Islet of Langerhans (tissue), 1 donor: ENCODE data around the gene PPIL6.
A peak's percentile ranks its signal among the peaks of the same experiment; 100 is the strongest.

Experiments used
- FAIRE-seq: peaks from one replicate; lab custom pipeline; 2011; peaks lifted over from hg19 to GRCh38; lab: Jason Lieb, UNC

PPIL6 gene

DNA sequence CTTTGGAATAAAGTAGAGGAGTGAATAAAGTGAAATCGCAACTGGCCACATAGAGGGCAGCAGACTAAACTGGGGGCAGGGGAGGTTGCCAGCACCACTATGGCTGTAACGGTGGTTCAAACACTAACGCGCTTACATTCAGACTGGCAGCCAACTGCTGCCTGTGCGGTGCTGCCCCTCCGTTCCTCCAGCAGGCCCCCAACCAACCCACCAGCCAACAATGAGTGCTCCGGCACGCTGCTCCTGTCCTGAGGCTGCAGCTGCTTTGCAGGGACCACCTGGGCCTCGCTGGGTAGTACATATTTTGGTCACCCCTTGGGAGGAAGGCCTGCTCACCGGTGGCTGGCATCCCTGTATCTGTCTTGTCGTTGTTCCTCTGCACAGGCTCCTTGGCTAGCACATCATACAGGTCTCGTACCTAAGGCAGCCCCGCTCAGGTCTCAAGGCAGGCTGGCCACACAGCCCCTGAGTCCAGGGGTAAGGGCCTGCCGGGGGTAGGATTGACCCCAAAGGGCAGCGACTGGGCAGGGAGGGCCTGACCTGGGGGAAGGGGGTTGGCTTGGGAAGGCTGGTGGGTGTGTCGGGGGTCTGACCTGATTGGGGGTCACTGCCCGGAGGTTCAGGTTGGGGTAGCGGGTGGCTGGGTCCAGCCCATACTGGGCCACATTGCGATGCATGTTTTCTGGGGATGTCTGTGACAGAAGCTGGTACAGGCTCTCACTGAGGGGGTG, 8.8 kb upstream of the PPIL6 start:
- FAIRE-seq: no peak

DNA sequence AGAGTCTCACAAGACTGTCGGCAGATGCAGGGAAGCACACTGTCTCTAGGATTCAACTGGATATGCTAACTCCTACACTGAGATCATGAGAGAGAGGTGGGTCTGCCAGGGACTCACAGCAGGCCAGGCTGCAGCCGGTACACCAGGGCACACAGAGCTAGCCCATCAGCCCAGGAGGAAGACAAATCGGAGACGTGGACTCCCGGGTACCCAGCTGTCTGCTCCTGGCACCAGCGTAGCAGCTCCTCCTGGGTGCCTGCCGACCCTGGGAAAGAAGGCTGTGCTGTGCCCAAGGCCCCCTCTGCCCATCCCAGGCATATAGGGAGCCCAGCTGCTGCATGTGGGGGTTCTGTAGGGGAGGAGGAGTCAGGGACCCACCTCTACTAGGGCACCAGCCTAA, 8.2 kb upstream of the PPIL6 start:
- FAIRE-seq: no peak

DNA sequence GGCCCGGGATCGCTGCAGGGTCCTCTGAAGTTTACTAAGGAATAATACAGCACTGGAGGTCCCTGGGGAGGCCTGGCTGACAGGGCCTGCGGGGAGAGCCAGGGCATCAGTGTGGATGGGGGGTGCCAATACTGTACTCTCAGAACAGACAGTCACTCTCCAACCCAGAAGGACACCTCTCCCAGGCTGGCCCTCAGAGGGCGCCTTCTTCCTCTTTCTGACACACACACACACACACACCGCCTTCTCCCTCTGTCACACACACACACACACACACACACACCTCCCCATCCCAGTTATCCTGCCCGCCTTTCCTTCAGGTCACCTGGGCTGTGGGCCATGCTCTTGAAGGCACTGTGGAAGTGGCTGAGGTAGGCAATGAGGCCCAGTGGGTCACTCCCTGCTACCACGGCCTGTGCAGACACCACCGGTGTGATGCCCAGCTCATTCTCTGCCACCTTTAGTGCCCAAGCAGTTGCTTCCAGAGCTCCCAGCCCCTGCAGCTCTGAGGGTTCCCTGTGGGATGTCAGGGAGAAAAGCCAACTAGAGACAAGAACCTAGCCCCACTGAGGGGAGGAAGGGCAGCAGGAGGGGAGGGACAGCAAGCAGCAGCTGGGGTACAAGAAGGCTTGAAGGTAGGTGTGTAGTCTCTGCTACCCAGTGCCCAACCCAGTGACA, 7.6 kb upstream of the PPIL6 start:
- FAIRE-seq: no peak

DNA sequence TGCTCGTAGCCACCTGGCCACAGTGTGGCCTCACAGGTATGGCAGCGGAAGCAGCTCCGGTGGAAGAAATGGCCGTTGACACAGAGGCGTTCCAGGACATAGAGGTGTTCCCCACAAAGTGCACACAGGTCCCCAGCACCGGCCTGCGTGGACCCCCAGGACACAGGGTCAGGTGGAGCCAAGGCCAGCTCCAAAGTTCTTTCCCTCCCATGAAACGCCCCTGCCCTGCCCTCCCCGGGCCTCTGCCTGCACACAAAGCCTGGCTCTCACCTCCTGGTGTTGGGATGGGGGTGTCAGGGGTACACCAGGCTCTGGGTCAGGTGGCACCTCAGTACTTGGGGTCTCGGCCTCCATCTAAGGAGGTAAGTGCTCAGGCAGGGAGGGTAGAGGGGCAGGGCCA, 6.7 kb upstream of the PPIL6 start:
- FAIRE-seq: no peak

DNA sequence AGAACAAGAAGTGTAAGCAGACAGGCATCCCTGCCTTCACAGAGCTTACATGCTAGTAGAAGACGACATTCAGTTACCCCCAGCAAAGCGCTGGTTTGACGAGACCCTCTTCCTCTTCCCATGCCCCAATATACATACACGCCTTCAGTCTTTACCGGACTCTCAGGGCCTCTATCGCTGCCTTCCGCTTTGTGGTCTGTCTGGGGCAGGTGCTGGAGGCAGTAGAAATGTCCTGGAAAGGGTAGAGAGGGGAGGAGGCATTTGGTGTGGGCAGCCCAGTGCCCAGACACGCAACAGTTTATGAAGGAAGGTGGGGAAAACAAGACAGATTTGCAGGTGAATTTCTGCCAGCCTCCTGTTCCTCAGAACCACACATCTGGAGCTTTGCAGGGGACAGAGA, 6.1 kb upstream of the PPIL6 start:
- FAIRE-seq: no peak

DNA sequence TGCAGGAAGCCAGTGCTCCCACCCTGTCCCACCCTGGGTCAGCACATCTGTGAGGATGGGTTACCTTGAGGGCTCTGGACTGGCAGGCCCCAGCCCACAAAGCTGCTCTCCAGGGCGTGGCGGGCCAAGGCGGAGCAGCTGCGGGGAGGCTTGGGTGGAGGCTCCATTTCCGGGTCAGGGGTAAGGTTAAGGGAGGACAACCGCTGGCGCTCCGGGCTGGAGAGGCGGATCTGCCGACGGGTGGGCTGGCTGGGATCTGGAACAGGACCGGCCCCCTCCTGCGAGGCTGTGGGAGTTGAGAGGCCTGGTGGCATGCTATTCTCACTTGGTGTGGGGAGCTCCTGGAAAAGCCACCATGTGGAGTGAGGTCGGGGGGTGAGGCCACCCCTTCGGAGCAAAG, 5.6 kb upstream of the PPIL6 start:
- FAIRE-seq: no peak

DNA sequence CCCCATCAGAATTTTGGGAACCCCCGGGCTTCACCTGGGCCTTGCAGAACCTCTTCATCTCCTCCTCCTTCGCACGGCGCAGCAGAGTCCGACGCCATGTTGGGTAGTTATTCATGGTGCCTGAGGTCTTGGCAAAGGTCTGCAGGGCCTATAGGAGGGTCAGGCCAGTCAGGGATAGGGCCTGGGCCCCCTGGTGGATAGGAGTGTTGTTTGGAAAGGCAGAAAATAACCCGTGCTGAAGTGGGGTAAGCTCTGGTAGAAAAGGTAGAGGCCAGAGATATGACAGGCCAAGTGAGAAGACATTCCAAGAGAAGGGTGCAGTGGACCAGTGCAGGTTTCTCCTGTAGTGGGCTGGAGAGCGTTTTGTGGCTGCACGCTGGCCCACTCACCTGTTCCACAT, 5.0 kb upstream of the PPIL6 start:
- FAIRE-seq: no peak

DNA sequence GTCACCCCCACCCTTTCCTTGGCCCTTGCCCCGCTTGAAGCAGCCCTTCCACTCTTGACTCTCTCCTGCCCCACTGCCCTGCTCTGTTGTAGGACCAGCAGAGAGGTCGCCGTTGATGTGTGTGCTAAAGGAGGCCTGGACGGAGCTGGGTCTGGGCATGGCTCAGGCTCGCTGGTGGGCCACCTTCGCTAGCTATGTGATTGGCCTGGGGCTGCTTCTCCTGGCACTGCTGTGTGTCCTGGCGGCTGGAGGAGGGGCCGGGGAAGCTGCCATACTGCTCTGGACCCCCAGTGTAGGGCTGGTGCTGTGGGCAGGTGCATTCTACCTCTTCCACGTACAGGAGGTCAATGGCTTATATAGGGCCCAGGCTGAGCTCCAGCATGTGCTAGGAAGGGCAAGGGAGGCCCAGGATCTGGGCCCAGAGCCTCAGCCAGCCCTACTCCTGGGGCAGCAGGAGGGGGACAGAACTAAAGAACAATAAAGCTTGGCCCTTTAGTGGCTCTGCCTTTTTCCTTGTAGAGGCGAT, 3.1 kb upstream of the PPIL6 start:
- FAIRE-seq: no peak

DNA sequence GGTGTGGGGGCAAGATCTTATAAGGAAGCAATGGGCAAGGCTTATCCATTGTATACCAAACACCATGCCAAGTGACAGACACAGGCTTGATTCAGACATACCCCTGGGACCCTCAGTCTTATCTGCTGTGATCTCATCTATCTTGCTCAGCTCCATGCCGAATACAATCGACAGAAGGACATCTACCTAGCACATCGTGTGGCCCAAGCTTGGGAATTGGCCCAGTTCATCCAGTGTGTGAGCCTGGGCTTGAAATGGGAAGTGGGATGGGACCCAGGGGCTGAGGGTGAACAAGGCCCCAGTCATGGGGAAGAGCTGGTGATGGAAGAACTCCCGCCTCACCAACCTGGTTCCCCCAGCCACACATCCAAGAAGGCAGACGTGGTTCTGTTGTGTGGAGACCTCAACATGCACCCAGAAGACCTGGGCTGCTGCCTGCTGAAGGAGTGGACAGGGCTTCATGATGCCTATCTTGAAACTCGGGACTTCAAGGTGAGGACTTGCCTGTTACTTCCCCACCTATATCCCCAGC, 2.0 kb upstream of the PPIL6 start:
- no peak for FAIRE-seq

DNA sequence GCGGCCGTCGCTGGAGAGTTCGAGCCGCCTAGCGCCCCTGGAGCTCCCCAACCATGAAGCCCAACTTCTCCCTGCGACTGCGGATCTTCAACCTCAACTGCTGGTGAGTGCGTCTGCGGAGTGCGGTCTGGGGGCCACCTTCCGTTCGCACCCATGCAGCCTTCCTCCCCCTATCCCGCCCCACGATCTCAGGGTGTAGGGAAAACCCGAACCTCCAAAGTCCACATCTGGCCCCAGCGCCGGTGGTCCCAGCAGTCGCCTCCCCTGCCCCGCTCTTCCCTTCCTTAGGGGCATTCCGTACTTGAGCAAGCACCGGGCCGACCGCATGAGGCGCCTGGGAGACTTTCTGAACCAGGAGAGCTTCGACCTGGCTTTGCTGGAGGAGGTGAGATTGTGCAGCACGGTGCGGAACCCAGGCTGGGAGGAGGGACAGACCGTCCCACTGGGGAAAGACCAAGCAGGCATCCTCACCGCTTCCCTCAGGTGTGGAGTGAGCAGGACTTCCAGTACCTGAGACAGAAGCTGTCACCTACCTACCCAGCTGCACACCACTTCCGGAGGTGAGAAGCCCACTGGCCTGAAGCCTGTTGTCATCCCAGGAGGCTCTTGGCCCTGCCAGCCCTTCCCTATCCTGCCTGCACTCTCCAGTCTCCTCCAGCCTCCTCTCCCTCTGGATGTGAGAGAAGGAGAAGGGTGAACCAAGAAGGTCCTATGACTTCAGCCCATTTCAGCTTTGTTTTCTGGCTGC, 815 bp upstream of the PPIL6 start:
- no peak for FAIRE-seq

DNA sequence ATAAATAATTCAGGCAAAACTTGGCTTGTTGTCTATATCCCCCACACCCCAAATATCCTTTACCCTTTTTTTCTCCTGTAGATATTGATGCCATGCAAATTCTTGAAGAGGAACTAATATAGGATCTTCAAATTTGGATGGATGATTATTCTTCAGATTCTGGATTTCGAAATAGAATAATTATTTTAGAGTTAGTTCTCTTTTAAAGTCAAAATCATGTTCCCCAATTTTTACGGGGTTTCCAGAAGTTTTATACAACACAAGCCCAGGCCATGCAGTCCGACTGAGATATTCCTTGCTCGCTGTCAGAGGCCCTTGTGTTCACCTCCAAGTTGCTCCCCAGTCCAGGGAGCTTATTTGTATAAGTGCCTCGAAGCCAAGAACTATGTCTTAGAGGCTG, 4.4 kb downstream of the PPIL6 start:
- no peak for FAIRE-seq

DNA sequence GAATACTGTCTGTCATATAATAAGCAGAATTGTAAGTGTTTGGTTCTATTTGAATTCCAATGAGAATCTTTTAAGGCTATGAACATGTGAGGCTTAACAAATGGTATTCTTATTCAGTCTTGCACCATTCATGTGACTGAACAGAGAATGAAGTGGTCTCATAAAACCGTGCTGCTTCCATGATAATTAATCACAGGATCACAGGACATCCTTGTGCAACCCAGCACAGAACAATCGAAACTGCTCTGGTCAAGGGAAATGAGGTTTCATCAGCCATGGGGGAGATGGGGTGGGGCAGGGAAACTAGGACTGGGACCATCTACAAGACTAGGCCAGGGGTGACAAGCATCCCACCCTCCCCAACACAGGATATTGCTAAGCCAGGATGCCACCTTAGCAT, 6.0 kb downstream of the PPIL6 start:
- no peak for FAIRE-seq

DNA sequence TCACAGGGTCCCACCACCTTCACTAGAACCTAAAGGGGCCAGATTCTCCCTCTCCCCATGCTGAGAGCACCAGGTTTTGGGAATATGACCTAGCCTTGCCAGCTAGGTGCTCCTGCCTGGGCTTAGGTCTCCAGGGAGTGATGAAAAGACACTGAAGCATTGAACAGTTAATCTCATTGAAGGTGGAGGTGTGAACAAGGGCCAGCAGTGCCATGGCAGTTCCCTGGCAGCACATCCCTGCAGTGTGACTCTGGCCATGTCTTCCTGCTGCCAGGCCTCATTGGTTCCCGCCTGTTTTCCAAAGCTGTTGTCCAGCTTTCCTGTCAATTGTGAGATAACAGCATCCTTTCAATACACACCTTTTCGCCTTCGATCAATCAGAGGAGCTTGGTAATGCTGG, 10.9 kb downstream of the PPIL6 start:
- no peak for FAIRE-seq

DNA sequence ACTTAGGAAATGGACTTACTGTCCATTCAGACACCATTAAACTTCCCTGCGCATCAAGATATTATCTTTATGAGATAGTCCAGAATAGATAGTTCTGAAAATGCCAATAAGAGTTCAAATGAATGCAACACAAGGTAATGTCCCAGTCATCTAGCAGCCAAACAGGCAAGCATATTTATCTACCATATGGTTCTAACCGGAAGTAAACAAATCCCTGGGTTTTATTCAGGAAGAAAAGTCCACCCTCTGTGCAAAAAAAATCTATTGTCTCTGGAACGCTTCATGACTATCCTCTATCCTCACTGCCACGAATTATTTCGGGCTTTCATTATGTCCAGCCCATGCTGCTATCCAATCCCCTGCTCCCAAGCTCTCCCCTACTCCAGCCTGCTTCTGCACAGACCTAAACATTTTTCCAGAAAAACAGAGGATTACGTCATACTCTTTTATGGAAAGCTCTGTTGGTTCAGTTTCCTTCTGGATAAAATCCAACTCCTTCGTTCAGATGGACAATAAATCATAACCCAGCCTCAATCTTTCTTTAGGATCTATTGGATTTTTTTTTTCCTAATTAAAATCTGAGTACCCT, 11.4 kb downstream of the PPIL6 start:
- FAIRE-seq: no peak

DNA sequence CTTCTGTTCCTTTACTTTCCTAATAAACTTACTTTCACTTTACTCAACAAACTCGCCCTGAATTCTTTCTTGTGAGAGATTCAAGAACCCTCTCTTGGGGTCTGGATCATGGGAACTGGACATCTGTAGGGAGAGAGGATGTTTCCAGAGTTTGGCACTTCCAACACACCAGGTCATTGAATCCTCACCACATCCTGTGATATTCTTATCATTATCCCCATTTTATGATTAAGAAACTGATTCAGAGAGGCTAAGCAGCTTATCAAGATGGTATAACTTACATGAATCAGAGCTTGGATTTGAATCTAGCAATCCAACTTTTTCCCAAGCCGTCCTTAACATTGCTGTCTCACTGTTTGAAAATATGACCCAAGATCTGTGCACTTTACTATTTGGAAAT, 15.5 kb downstream of the PPIL6 start:
- FAIRE-seq: no peak

DNA sequence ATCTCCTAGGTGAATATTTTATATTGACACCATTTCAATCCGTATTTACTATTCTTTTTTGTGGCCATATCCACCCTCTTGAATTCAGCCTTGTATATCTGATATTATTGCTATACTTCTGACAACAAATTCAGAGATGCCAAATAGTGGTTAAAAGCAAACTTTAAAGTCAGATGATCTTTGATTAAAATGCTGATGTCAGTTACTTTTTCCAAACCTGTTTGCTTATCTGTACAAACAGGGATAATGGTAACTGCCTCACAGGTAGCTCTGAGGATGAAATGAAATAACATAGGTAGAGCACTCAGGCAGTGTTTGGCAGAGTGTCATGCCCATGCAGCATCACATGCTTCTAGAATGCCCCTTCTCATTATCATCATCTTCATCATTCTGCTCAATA, 19.2 kb downstream of the PPIL6 start:
- peak; percentile 30 for FAIRE-seq

DNA sequence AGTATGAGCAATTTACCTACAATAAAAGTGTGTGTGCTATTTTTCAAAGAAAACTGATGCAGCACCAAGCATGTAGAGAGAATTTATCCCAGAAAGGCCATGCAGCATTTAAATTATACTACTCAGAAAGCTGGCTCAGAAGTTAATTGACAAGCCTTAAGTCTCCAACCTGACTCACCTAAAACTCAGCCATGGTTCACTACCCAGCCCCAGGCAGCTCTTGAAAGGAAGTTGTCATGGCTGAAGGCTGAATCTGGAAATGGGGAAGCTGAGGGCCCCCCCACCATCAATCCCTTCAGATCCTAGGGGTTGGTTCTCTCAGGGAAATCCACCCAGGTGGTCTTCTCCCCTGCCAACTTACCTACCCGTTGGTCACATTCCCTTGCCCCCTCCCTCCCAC, 19.7 kb downstream of the PPIL6 start:
- FAIRE-seq: no peak

DNA sequence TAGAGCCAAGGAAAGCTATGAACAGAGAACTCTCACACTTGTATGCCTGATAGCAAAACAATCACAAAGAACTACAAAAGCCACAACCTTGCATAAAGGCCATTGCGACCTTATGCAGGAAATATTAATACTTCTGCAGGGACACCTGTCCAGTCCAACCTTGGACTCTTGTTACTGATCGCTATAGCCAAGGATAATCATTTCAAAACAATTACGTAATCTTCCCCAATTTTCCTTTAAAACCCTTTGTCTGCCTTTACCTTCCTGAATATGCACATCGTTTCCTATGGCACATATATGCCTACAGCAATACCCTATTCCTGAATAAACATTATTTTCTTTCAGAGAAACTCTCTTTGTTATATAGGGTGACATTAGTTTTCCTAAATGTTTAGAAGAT, 22.8 kb downstream of the PPIL6 start:
- FAIRE-seq: no peak

DNA sequence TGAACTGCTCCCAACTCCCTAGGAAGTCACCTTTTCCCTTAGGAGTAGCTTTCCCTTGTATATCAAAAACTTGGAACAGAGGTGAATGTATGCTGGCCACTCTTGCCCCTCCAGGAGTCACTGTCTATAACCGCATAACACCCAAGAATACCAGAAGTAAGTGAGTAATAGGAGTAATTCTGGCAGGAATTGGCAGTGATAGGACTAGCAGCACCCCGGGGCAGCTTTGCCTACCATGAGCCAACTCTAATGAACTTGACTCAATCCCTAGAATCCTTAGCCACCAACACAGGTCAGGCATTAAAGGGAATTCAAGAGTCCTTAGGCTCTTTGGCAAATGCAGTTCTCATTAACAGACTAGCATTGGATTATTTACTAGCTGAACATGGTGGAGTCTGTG, 29.4 kb downstream of the PPIL6 start:
- no peak for FAIRE-seq

DNA sequence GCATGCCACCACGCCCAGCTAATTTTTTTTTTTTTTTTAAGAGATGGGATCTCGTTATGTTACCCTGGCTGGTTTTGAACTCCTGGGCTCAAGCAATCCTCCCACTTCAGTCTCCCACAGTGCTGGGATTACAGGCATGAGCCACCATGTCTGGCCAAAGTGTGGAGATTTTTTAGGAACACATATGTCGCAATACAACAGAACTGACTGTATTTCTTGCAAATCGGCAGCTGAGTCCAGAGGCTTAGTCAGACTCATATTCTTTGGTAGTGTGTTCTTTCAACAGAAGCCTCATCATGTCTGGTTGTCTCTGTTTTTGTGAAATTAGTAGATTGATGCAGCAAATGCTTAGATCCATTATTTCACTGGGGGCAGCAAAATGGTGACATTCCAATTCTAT, 34.2 kb downstream of the PPIL6 start:
- FAIRE-seq: no peak

DNA sequence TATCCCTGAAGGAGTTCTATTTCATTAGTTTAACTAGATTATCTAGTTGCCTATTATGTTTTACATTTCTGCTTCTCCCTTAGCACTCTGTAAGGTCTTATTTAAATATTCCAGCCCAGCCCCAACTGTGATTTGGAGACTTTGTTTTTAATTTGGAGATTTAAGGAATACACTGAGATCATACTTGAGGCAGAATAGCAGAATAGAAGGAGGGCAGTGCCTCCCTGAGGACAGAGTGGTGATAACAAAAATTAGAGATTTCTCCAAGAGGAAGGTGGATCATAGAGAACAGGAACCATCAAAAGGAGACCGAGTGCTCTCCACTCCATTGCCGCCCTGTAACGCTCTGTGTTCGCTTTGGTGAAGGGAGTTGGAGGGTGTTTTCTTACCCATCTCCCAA, 43.4 kb downstream of the PPIL6 start:
- no peak for FAIRE-seq

DNA sequence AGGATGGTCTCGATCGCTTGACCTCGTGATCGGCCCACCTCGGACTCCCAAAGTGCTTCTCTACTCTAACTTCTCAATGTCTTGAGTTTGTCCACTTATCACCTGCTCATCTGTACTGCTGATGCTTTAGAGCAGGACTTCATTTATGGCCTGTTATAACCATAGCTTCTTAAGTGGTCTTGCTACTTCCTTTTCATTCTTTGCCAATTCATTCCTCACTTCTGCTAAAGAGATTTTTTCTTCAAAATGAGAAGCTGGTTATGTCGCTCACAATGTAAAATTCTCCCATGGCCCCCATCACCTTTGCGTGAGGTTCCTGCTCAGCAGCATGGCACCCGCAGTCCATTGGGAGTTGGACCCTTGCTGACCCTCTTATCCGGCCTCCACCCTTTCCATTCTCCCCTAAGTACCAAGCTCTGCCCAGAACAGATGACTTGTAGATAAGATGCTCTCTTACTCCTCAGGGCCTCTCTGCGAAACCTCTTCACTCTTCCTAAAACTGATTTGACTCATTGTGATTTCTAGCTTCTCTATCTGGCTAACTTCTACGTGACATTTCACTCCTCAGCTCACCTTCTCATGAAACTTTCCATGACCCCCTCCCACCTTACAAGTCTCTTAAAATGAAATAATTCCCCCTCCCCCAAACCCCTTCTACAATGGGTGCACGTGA, 44.2 kb downstream of the PPIL6 start:
- no peak for FAIRE-seq
